DLD1 (cell line): Measurements from ENCODE around the gene TMEM131.
"Not testable (repeated sequence)": the region's sequence is repeated elsewhere in the genome, so short reads cannot be mapped to it uniquely, and the experiment has no call there.

Source experiments
- in situ Hi-C: cut with HindIII; loops from 2 replicates; pipeline ENCODE4 v1.10.0; 2017; ENCODE audit warnings: low sequenced_read_pairs

Gene TMEM131

DNA sequence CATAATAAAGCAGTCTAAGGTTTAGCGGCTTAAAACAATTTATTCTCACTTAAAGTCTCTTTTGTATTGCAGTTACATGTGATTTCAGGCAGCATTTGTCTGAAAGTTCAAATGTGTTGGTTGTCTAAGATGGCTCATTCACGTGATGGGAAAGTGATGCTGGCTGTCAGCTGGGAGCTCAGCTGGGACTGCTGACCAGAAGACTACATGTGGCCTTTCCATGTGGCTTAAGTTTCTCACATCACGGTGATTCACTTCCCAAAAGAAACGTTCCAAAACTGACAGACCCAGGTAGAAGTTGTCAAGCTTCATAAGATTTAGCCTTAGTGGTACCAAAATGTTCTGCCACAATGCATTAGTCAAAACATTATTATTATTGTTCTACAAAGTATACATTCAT lies 76.9 kb downstream of the TMEM131 start:
- in situ Hi-C loops = no loop called here

- in situ Hi-C loops = not testable (repeated sequence)
Measured at GRCh38 chr2:97917668-97918067, 78.1 kb downstream of the TMEM131 start.

- in situ Hi-C loops = no loop called here
Measured at GRCh38 chr2:97914691-97915213, 81.0 kb downstream of the TMEM131 start.

DNA sequence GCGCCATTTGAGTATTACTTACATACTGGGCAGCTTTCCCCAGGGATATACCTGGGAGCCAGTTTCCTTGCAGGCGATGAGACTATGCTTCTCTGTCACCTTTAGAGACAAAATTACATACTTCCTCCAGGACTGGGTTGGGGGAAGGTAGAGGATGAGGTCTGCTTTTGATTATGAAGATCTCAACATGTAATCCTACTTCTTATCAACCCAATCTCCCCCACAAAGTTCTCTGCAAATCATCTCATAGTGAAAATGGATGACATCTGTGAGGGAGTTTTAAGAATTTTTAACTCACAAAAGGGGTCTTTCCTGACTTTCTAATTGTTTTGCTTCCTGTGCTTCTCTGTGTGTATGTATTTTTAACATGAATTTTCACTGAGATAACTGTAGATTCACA lies 81.9 kb downstream of the TMEM131 start:
- in situ Hi-C loops = no loop called here

GRCh38 chr2:97911922-97912575 lies 83.7 kb downstream of the TMEM131 start:
- in situ Hi-C loops = no loop called here

- in situ Hi-C loops = no loop called here
Measured at GRCh38 chr2:97911206-97911921, 84.4 kb downstream of the TMEM131 start.

GRCh38 chr2:97910403-97911205 lies 85.1 kb downstream of the TMEM131 start:
- in situ Hi-C loops = no loop called here

GRCh38 chr2:97908208-97908676 lies 87.5 kb downstream of the TMEM131 start:
- in situ Hi-C loops = no loop called here

GRCh38 chr2:97907369-97908100 lies 88.2 kb downstream of the TMEM131 start:
- in situ Hi-C loops = no loop called here

GRCh38 chr2:97906307-97906706 lies 89.4 kb downstream of the TMEM131 start:
- in situ Hi-C loops = no loop called here

DNA sequence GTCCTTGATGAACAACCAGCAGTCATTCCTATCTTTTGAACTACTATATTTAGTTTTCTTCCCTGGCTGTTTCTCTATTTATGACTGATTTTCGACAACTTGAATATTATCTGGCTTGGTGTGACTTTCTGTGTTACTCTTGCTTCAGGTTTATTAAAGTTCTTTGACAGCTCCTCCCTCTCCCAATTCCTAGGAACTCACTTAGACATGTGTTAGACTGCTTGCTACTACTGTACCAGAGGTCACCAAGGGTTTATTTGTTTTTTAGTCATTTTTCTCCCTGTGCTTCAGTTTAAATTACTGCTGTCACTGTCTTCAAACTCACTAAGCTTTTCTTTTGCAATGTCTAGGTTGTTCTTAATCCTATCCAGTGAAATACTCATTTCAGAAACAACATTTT lies 90.5 kb downstream of the TMEM131 start:
- in situ Hi-C loops = no loop called here

- in situ Hi-C loops = no loop called here
Measured at GRCh38 chr2:97901862-97902261, 93.9 kb downstream of the TMEM131 start.

GRCh38 chr2:97900806-97901205 lies 94.9 kb downstream of the TMEM131 start:
- in situ Hi-C loops = no loop called here

DNA sequence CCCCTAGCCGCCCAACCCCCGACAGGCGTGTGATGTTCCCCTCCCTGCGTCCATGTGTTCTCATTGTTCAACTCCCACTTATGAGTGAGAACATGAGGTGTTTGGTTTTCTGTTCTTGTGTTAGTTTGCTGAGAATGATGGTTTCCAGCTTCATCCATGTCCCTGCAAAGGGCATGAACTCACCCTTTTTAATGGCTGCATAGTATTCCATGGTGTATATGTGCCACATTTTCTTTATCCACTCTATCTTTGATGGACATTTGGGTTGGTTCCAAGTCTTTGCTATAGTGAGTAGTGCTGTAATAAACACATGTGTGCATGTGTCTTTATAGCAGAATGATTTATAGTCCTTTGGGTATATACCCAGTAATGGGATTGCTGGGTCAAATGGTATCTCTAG lies 102.7 kb downstream of the TMEM131 start:
- in situ Hi-C loops = not testable (repeated sequence)

DNA sequence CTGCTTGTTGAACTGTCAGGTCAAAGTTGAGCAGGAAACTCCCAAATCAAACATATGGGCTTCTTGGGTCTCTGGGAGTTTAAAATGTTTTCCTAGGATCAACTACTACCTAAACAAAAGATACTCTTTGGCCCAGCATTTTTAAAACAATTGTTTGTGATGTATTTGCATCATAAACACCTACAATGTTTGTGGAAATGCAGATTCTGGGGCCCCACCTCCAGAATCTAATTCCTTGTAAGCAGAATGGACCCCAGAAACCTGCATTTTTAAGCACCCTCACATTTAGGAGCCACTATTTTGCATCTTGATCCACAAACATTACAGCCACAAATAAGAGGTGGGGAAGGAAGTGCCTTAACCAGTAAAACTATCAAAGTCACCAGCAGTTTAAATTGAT lies 104.1 kb downstream of the TMEM131 start:
- in situ Hi-C loops = no loop called here

GRCh38 chr2:97889156-97889555 lies 106.6 kb downstream of the TMEM131 start:
- in situ Hi-C loops = no loop called here

DNA sequence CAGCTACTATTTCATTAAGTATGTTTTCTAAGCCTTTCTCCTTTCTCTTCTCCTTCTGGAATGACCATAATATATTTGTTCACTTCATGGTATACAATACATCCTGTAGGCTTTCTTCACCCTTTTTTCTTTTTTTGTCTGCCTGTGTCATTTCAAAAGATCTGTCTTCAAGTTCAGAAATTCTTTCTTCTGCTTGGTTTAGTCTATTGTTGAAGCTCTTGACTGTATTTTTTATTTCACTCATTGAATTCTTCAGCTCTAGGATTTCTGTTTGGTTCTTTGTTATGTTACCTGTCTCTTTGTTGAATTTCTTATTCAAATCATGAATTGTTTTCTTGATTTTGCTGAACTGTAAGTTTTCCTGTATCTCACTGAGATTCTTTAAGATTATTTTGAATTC lies 109.9 kb downstream of the TMEM131 start:
- in situ Hi-C loops = no loop called here

DNA sequence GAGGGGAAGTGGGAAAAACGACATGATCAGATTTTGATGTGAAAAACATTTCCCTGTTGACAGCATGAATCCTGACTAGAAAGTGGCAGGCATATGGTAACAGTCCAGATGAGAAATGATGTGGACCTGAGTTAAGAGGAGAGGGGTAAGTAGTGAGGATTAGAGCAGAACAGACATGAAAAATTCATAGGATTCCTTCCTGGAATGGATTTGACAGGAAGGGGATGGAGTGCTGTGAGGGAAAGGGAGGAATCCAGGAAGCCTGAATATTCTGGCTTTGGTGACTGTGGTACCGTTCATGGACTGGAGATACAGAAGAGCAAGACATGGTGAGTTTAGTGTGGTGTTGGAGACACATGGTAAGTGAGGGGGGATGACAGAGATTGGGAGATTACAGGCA lies 115.4 kb downstream of the TMEM131 start:
- in situ Hi-C loops = no loop called here

- in situ Hi-C loops = no loop called here
Measured at GRCh38 chr2:97878865-97879264, 116.9 kb downstream of the TMEM131 start.

DNA sequence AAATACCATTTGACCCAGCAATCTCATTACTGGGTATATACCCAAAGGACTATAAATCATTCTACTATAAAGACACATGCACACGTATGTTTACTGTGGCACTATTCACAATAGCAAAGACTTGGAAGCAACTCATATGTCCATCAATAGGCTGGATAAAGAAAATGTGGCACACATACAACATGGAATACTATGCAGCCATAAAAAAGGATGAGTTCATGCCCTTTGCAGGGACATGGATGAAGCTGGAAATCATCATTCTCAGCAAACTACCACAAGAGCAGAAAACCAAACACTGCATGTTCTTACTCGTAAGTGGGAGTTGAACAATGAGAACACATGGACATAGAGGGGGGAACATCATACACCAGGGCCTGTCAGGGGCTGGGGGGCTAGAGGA lies 117.4 kb downstream of the TMEM131 start:
- in situ Hi-C loops = not testable (repeated sequence)
